ENCODE results near the gene HLTF.

DNA sequence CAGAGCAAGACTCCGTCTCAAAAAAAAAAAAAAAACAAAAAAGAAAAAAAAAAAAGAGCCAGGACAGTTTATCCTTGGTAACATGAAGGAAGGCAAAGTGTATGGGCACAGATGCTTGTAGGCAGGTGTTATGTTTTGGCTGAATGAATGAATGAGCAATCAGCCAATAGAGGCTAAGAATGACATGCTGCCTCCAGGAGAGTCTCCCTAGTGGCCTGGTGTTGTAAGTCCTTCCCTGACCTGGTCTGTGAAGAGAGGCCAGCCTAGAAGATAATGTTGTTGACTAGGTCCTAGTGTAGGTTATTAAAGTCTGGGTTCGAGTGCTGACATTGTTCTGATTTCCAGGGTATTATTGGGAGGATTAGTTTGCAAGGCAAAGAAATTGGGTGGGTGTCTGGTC is 70.1 kb downstream of the HLTF start:
- no peak for TF ChIP-seq TAF1 (IDR thresholded peaks at IDR 0.05; ENCODE audit: borderline replicate concordance, low read depth, low read length)
- TF ChIP-seq POLR2AphosphoS5 (IDR thresholded peaks at IDR 0.05; ENCODE audit: low read depth, low read length): no peak
- no peak for TF ChIP-seq POLR2A (IDR thresholded peaks at IDR 0.05; ENCODE audit: low read depth, low read length)

All from GM12892 (cell line).